Right atrium auricular region (tissue), 2 donors: ENCODE data around the gene HSD17B2. TPM values are rescaled to one million over a fixed set of nuclear protein-coding genes. Genes with fewer than 3 reads are reported as not detected.
A peak's percentile ranks its signal among the peaks of the same experiment; 100 is the strongest.
"Not testable (repeated sequence)": the region's sequence is repeated elsewhere in the genome, so short reads cannot be mapped to it uniquely, and the experiment has no call there.

Experiments
- DNase-seq: peaks from one replicate; pipeline ENCODE4 v3.0.0-alpha.2; 2019; ENCODE audit warnings: low spot score
- H3K27ac ChIP-seq, 2 donors: fragments of 200-600 bp; sonication (generic); 1 replicate in 1 of 2; 2 replicates in 1 of 2; pipeline ENCODE4 v1.5.1; 2016 to 2019
- H3K27me3 ChIP-seq, 2 donors: fragments of 200-600 bp; sonication (generic); one replicate each; pipeline versions ENCODE4 v1.5.1 to v1.6.0; 2017 to 2019
- H3K36me3 ChIP-seq: fragments of 200-600 bp; sonication (generic); one replicate; pipeline ENCODE4 v1.5.1; 2016
- H3K4me1 ChIP-seq, 2 donors: fragments of 200-600 bp; sonication (generic); one replicate each; pipeline versions ENCODE4 v1.5.1 to v1.6.0; 2017 to 2019
- H3K4me3 ChIP-seq, 2 donors: fragments of 200-600 bp; sonication (generic); 1 replicate in 1 of 2; 2 replicates in 1 of 2; pipeline ENCODE4 v1.5.1; 2017 to 2019; ENCODE audit warnings: mild to moderate bottlenecking in 1 of 2, moderate library complexity in 1 of 2
- H3K9me3 ChIP-seq, 2 donors: fragments of 200-600 bp; sonication (generic); one replicate each; pipeline ENCODE4 v1.5.1; 2019
- CTCF ChIP-seq, 2 donors: fragments of 200-600 bp; sonication (generic); IDR thresholded peaks; one replicate each; pipeline ENCODE4 v1.5.1; 2019; ENCODE audit warnings: antibody characterized with exemption in 2 of 2
- total RNA-seq, 2 donors: library from RNA; depleted of rRNA; stranded (reverse); fragments of >200 nt; gene quantifications; one replicate each; pipeline ENCODE4 v1.1.0, GENCODE V29; 2016

The HSD17B2 gene
- total RNA-seq, 2 donors from 2014 or later: not detected

GRCh38 chr16:82005027-82005830 is 29.8 kb upstream of the HSD17B2 start:
- TF ChIP-seq CTCF (IDR thresholded peaks at IDR 0.05): no peak
- H3K36me3 ChIP-seq: no peaks in the 10 kb centered on the region
- peaks cover 7 to 12% of the 10 kb centered on the region in 2 donors for H3K9me3 ChIP-seq
- no peak for DNase-seq
- no peaks in the 10 kb centered on the region for H3K4me1 ChIP-seq
- H3K4me3 ChIP-seq: no peak overlapping the region
- H3K27ac ChIP-seq: no peak overlapping the region
- H3K27me3 ChIP-seq: no peaks in the 10 kb centered on the region

- Histone ChIP-seq H3K27me3 (no peaks in the 10 kb centered on the region), H3K9me3 (peaks cover 7 to 12% of the 10 kb centered on the region in 2 donors), H3K27ac (no peak overlapping the region), H3K36me3 (no peaks in the 10 kb centered on the region), H3K4me3 (no peak overlapping the region), H3K4me1 (no peaks in the 10 kb centered on the region)
- TF ChIP-seq CTCF (IDR thresholded peaks at IDR 0.05): no peak
- DNase-seq: no peak
These were observed 29.0 kb upstream of the HSD17B2 start for GRCh38 chr16:82006036-82006435.

- Histone ChIP-seq H3K9me3 (peaks cover 7 to 12% of the 10 kb centered on the region in 2 donors), H3K36me3 (no peaks in the 10 kb centered on the region), H3K27me3 (no peaks in the 10 kb centered on the region), H3K27ac (no peak overlapping the region), H3K4me3 (no peak overlapping the region), H3K4me1 (no peaks in the 10 kb centered on the region)
- TF ChIP-seq CTCF (IDR thresholded peaks at IDR 0.05): no peak
- no peak for DNase-seq
These were observed 27.9 kb upstream of the HSD17B2 start for GRCh38 chr16:82007189-82007588.

- DNase-seq: no peak
- Histone ChIP-seq H3K27me3 (no peaks in the 10 kb centered on the region), H3K4me1 (no peaks in the 10 kb centered on the region), H3K36me3 (no peaks in the 10 kb centered on the region), H3K27ac (no peak overlapping the region), H3K9me3 (peaks cover 7 to 12% of the 10 kb centered on the region in 2 donors), H3K4me3 (no peak overlapping the region)
- no peak for TF ChIP-seq CTCF (IDR thresholded peaks at IDR 0.05)
These were observed 26.0 kb upstream of the HSD17B2 start for GRCh38 chr16:82008957-82009592.

GRCh38 chr16:82009789-82010188 is 25.3 kb upstream of the HSD17B2 start:
- not testable (repeated sequence) for H3K27ac ChIP-seq, H3K36me3 ChIP-seq, DNase-seq, H3K4me1 ChIP-seq, H3K27me3 ChIP-seq, H3K4me3 ChIP-seq
- peaks cover 7 to 16% of the 10 kb centered on the region in 2 donors for H3K9me3 ChIP-seq

GRCh38 chr16:82010649-82011048 is 24.4 kb upstream of the HSD17B2 start:
- TF ChIP-seq CTCF (IDR thresholded peaks at IDR 0.05): no peak
- peak overlapping the region; percentile 39 to 41 for H3K4me3 ChIP-seq

More at GRCh38 chr16:82010649-82011048, 24.4 kb upstream of the HSD17B2 start:
- Histone ChIP-seq H3K36me3 (no peaks in the 10 kb centered on the region), H3K4me1 (no peaks in the 10 kb centered on the region), H3K27me3 (no peaks in the 10 kb centered on the region), H3K27ac (no peak overlapping the region), H3K9me3 (peaks cover 7 to 24% of the 10 kb centered on the region in 2 donors)
- no peak for DNase-seq
